Loucy (cell line): ENCODE results near the gene ERICH6.

Experiments
- EZH2phosphoT487 ChIP-seq: fragments of 200-600 bp; IDR thresholded peaks from 2 replicates; pipeline ENCODE4 v1.6.1; 2018; ENCODE audit warnings: antibody characterized with exemption, mild to moderate bottlenecking, moderate library complexity, borderline replicate concordance
- TF ChIP-seq, protein P1 (sequence below): fragments of 200-600 bp; sonication (generic); conservative IDR thresholded peaks from 2 replicates; pipeline ENCODE4 v1.5.1; 2014; ENCODE audit warnings: mild to moderate bottlenecking, antibody characterized with exemption, low read length

- TF ChIP-seq, protein P1, sequence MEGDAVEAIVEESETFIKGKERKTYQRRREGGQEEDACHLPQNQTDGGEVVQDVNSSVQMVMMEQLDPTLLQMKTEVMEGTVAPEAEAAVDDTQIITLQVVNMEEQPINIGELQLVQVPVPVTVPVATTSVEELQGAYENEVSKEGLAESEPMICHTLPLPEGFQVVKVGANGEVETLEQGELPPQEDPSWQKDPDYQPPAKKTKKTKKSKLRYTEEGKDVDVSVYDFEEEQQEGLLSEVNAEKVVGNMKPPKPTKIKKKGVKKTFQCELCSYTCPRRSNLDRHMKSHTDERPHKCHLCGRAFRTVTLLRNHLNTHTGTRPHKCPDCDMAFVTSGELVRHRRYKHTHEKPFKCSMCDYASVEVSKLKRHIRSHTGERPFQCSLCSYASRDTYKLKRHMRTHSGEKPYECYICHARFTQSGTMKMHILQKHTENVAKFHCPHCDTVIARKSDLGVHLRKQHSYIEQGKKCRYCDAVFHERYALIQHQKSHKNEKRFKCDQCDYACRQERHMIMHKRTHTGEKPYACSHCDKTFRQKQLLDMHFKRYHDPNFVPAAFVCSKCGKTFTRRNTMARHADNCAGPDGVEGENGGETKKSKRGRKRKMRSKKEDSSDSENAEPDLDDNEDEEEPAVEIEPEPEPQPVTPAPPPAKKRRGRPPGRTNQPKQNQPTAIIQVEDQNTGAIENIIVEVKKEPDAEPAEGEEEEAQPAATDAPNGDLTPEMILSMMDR, result no peak
- TF ChIP-seq EZH2phosphoT487, result no peak
Measured at GRCh38 chr3:150741497-150742140, 37.9 kb upstream of the ERICH6 start.
